ENCODE results near the gene SLFN12L. TPM values are rescaled to one million over a fixed set of nuclear protein-coding genes. Genes with fewer than 3 reads are reported as not detected.
"Not testable (repeated sequence)": the region's sequence is repeated elsewhere in the genome, so short reads cannot be mapped to it uniquely, and the experiment has no call there.

Gene SLFN12L
- total and polyA plus RNA-seq, 9 donors: 0.23 to 1.2 (median 0.79) TPM

GRCh38 chr17:35534576-35535093 lies 2.8 kb downstream of the SLFN12L start:
- no peaks in the 10 kb centered on the region for H3K36me3 ChIP-seq
- H3K4me1 ChIP-seq (ENCODE audit: insufficient read depth): no peaks in the 10 kb centered on the region
- H3K27me3 ChIP-seq: no peaks in the 10 kb centered on the region
- TF ChIP-seq CTCF (IDR thresholded peaks at IDR 0.05): no peak
- no peak for TF ChIP-seq POLR2A (IDR thresholded peaks at IDR 0.05)
- TF ChIP-seq EP300 (IDR thresholded peaks at IDR 0.05): no peak
- H3K27ac ChIP-seq: no peak overlapping the region
- 70 to 82% (median 72%) methylated on average over 3 of the region's 3 CpGs for WGBS, 3 donors
- no peak overlapping the region for H3K4me3 ChIP-seq
- no peak for DNase-seq
- H3K9me3 ChIP-seq: no peaks in the 10 kb centered on the region
- intact Hi-C loops (cut with DNase I): loop anchor here in 3 of 4 donors (5.0 to 10.0 kb wide), 3 partner anchors 220 to 360 kb away; no protein-coding TSS in a partner anchor

- H3K36me3 ChIP-seq: no peaks in the 10 kb centered on the region
- no peak overlapping the region for H3K4me3 ChIP-seq
- no peak overlapping the region for H3K27ac ChIP-seq
- H3K27me3 ChIP-seq: no peaks in the 10 kb centered on the region
- no peak for DNase-seq
- WGBS, 3 donors: 72 to 73% (median 72%) methylated on average over 1 of the region's 1 CpG
- intact Hi-C loops (cut with DNase I): loop anchor here in 3 of 4 donors (5.0 to 10.0 kb wide), 3 partner anchors 216 to 356 kb away; no protein-coding TSS in a partner anchor
- TF ChIP-seq POLR2A (IDR thresholded peaks at IDR 0.05): no peak
- TF ChIP-seq CTCF (IDR thresholded peaks at IDR 0.05): no peak
- H3K4me1 ChIP-seq (ENCODE audit: insufficient read depth): no peaks in the 10 kb centered on the region
- H3K9me3 ChIP-seq: no peaks in the 10 kb centered on the region
Observed at GRCh38 chr17:35531160-35531559, 6.3 kb downstream of the SLFN12L start.

GRCh38 chr17:35529866-35530265 lies 7.6 kb downstream of the SLFN12L start:
- Histone ChIP-seq H3K27me3 (no peaks in the 10 kb centered on the region), H3K4me1 (ENCODE audit: insufficient read depth) (no peaks in the 10 kb centered on the region), H3K27ac (no peak overlapping the region), H3K4me3 (no peak overlapping the region), H3K36me3 (no peaks in the 10 kb centered on the region), H3K9me3 (no peaks in the 10 kb centered on the region)
- TF ChIP-seq POLR2A (IDR thresholded peaks at IDR 0.05): no peak
- TF ChIP-seq EP300 (IDR thresholded peaks at IDR 0.05): no peak
- TF ChIP-seq CTCF (IDR thresholded peaks at IDR 0.05): no peak
- intact Hi-C loops (cut with DNase I): loop anchor here in 3 of 4 donors (5.0 to 10.0 kb wide), 3 partner anchors 215 to 355 kb away; no protein-coding TSS in a partner anchor
- 85 to 87% (median 86%) methylated on average over 8 of the region's 8 CpGs for WGBS, 3 donors
- no peak for DNase-seq

GRCh38 chr17:35529326-35529725 lies 8.2 kb downstream of the SLFN12L start:
- H3K27me3 ChIP-seq; intact Hi-C loops (cut with DNase I); H3K4me3 ChIP-seq; H3K9me3 ChIP-seq; H3K4me1 ChIP-seq (ENCODE audit: insufficient read depth); DNase-seq; H3K27ac ChIP-seq; H3K36me3 ChIP-seq: not testable (repeated sequence)
- WGBS, 3 donors: 82 to 93% (median 92%) methylated on average over 1 of the region's 1 CpG

- H3K27ac ChIP-seq: no peak overlapping the region
- intact Hi-C loops (cut with DNase I): no loop called here
- no peaks in the 10 kb centered on the region for H3K27me3 ChIP-seq
- H3K4me1 ChIP-seq (ENCODE audit: insufficient read depth): no peaks in the 10 kb centered on the region
- DNase-seq: no peak
- H3K9me3 ChIP-seq: no peaks in the 10 kb centered on the region
- no peaks in the 10 kb centered on the region for H3K36me3 ChIP-seq
- TF ChIP-seq EP300 (IDR thresholded peaks at IDR 0.05) (no peak), POLR2A (IDR thresholded peaks at IDR 0.05) (no peak), CTCF (IDR thresholded peaks at IDR 0.05) (no peak)
- WGBS, 3 donors: 87 to 95% (median 90%) methylated on average over 4 of the region's 4 CpGs
- no peak overlapping the region for H3K4me3 ChIP-seq
Observed at GRCh38 chr17:35523296-35523695, 14.2 kb downstream of the SLFN12L start.

- intact Hi-C loops (cut with DNase I); H3K4me1 ChIP-seq (ENCODE audit: insufficient read depth); H3K9me3 ChIP-seq; H3K36me3 ChIP-seq; DNase-seq; H3K27ac ChIP-seq; H3K4me3 ChIP-seq; H3K27me3 ChIP-seq: not testable (repeated sequence)
- 73 to 78% (median 73%) methylated on average over 5 of the region's 5 CpGs for WGBS, 3 donors
Observed at GRCh38 chr17:35521654-35522256, 15.7 kb downstream of the SLFN12L start.

All from ovary (tissue), 9 donors.